Measurements from ENCODE around the gene LRMDA.

Gene LRMDA

DNA sequence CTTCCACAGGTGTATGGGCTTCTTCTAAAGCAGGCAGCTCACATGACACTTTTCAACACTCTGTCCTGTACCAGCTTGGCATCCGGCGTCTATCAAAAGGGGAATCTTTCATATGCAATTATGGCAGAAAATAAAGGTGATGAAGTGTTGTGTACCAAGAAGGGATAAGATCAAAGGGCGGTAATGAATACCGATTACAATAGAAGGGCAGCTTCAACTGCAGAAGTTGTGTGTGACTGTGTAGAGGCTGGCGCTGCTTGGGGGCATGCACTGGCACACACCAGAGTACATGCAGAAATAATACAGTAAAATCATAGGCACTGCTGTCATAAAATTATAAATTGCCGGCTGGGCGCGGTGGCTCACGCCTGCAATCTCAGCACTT lies 744.7 kb downstream of the LRMDA start:
- TF ChIP-seq, protein P1, sequence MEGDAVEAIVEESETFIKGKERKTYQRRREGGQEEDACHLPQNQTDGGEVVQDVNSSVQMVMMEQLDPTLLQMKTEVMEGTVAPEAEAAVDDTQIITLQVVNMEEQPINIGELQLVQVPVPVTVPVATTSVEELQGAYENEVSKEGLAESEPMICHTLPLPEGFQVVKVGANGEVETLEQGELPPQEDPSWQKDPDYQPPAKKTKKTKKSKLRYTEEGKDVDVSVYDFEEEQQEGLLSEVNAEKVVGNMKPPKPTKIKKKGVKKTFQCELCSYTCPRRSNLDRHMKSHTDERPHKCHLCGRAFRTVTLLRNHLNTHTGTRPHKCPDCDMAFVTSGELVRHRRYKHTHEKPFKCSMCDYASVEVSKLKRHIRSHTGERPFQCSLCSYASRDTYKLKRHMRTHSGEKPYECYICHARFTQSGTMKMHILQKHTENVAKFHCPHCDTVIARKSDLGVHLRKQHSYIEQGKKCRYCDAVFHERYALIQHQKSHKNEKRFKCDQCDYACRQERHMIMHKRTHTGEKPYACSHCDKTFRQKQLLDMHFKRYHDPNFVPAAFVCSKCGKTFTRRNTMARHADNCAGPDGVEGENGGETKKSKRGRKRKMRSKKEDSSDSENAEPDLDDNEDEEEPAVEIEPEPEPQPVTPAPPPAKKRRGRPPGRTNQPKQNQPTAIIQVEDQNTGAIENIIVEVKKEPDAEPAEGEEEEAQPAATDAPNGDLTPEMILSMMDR (IDR thresholded peaks at IDR 0.05; ENCODE audit: low read depth, low read length), result no peak
- DNase-seq (ENCODE audit: extremely low read depth, low read depth), result no peak

DNA sequence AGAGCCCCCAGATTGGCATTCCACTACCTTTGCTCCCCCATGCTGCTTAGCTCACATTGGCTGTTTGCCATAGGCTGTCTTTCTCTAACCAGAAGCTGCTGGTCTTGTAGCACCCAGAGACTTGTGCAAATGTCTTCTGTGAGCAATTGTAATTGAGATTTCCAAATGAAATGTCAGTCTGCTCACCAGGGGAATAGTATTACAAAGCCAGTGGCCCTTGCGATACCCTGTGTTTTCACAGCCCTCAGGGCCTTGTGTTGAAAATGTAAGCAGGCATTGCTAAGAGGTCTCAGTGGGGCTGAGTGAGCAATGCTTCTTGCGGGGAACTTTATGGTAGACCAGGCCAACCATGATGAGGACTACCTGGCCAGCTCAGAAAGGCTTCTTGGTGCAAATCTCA lies 746.5 kb downstream of the LRMDA start:
- TF ChIP-seq, protein P1 (IDR thresholded peaks at IDR 0.05; ENCODE audit: low read depth, low read length), result no peak
- DNase-seq (ENCODE audit: extremely low read depth, low read depth), result no peak

DNA sequence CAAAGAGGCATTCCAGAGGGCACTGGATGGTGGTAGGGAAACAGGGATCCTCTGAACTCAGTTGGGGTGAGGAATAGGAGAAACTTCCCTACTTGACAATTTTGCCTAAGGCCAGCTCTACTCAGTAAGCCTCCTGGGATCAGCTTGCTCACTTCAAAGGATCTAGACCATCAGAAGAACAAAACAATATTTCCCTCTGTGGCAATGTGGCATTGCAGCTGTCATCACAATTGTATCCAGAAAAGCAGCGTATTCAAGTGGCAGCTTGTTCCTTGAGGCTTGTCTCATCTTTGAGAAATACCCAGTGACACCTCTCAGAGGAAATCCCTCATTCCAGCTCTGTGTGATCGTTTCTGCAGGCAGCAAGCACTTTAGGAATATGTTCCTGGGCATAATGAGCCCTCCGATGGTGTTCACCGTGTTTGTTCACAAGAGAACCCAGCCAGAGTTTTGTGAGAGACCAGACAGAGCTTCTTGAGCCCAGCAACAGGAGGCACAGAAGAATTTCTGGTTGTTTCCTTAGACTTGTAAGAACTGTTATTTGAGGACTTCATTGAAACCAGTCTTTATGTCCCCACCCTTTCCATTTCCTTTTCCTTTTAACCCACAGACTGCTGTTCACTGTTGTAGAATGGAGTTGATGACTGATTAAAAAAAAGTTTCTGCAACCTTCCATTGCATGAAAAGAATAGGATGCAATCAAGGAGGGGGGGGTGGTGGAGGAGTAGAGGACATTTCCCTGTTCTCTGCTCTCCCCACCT lies 747.3 kb downstream of the LRMDA start:
- TF ChIP-seq, protein P1 (IDR thresholded peaks at IDR 0.05; ENCODE audit: low read depth, low read length), result no peak
- no peak for DNase-seq (ENCODE audit: extremely low read depth, low read depth)

DNA sequence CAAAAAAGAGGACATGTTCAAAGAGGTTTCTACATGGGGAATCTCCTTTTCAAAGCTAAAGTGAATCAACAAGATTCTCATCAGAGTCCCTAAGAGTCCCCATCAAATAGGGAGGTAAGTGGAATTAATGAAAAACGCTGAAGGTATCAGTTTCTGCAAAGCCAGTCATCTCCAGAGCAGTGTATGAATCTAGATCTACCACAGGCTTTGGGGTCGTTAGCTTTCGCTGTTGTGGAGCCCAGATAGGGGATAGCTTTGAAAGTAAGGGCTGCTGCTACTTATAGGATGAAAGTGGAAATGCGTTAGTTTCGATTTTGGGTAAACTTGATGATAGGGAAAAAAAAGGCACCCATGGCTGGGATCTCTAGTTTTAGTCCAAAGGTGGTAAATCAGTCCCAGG lies 748.4 kb downstream of the LRMDA start:
- TF ChIP-seq, protein P1 (IDR thresholded peaks at IDR 0.05; ENCODE audit: low read depth, low read length), result no peak
- no peak for DNase-seq (ENCODE audit: extremely low read depth, low read depth)

DNA sequence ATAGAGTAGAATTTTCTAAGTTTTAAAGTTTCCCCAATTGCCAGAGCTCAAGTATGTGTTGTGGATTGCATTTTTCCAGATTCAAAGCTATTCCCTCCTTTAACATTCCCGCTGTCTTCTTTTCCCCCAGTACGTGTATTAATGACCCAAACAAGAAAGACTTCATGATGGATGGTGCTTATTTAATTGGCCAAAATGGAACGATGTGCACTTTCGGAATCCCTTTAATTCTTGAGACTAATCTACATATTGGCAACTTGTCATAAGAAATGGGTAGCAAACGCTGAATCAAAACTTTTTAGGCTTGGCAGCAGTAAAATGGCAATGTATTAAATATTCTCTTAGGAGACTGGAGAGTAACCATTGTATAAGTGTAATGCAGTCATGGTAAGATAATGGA lies 753.2 kb downstream of the LRMDA start:
- TF ChIP-seq, protein P1 (IDR thresholded peaks at IDR 0.05; ENCODE audit: low read depth, low read length), result no peak
- DNase-seq (ENCODE audit: extremely low read depth, low read depth), result no peak

DNA sequence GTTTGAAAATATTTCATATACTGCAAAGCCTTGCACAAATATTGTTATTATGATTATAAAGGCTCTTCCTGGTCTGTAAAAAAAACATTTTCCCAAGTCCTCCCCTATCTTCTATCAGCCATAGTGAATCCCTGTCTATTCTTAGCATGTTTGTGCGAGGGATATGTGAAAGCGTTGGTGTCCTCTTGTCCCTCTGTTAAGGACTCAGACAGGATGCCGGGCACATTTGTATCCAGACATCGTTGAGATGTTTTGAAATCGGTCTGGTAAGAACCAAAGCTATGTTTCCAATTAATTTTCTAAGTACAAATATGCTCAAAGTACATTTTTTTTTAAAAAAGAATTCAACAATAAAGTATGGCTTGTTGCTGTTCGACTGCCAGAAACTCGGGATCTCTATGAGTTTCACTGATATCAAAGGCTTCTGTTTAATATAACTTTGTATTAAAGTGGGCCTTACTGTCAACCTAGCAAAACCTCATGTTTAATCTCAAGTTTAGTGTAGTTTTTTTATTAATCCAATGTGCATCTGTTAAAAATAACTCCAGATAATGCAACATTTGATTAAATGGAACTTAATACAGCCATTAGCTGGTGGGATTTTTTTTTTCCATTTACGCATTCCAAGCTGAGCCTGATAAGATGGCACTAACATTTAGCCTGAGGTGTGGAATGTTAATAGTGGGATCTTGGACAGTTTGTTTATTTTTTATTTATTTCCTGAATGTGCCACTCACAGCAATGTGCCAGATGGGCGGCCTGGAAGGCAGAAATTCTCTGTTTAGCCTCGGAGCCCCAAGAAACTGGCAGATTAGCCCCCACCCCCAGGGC lies 754.3 kb downstream of the LRMDA start:
- TF ChIP-seq, protein P1 (IDR thresholded peaks at IDR 0.05; ENCODE audit: low read depth, low read length), result no peak
- no peak for DNase-seq (ENCODE audit: extremely low read depth, low read depth)

DNA sequence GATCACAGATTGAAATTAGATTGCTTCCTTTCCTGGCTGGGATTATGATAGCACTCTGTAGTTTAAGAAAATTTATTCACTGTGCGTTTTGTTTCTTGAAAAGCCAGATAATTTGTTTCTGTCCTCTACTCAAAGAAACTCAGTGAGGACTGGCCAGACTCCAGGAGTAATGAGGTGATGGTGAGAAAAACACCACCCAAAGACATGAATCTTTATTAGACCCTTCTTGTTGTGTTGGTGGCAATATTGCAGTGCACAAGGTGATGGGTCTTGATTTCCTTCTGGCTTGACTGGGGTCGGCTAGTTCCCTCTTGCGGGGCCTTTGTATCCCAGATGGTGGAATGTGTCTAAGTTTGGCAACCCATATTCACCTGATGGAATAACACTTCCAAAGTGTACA lies 756.8 kb downstream of the LRMDA start:
- TF ChIP-seq, protein P1 (IDR thresholded peaks at IDR 0.05; ENCODE audit: low read depth, low read length), result no peak
- no peak for DNase-seq (ENCODE audit: extremely low read depth, low read depth)

Measured in AG09319 (cell line).